H1 (cell line): ENCODE measurements around the gene ICAM3. TPM values are rescaled to one million over a fixed set of nuclear protein-coding genes. Genes with fewer than 3 reads are reported as not detected.
A peak's percentile ranks its signal among the peaks of the same experiment; 100 is the strongest.

Source experiments
- CTCF ChIA-PET: fragments of 300-600 bp; sonication (Branson Sonifier 250); formaldehyde crosslinking; loops from one replicate; lab custom pipeline; 2021; ENCODE audit not compliant: partially characterized antibody; lab: Charles Lee
- POLR2A ChIA-PET: fragments of 300-600 bp; sonication (Branson Sonifier 250); formaldehyde crosslinking; loops from one replicate; lab custom pipeline; 2021; ENCODE audit warnings: inconsistent platforms; ENCODE audit not compliant: partially characterized antibody; lab: Charles Lee
- DNase-seq, 2 experiments: peaks; one replicate each; pipeline versions ENCODE4 v3.0.0 to v3.0.0-alpha.2; 2010 to 2022; ENCODE audit warnings: low spot score in 2 of 2, low read depth in 1 of 2, mixed read lengths in 1 of 2
- FAIRE-seq: peaks from 2 replicates; lab custom pipeline; 2011; peaks lifted over from hg19 to GRCh38; lab: Jason Lieb, UNC
- H2AFZ ChIP-seq: 2 replicates; pipeline ENCODE4 v1.8.1; 2012; ENCODE audit warnings: low read length, inconsistent platforms
- H2AK5ac ChIP-seq: 2 replicates; pipeline ENCODE4 v1.6.1; 2013; ENCODE audit warnings: low read depth, low read length
- H2BK120ac ChIP-seq: replicated peaks from 2 replicates; pipeline ENCODE3; 2013; ENCODE audit warnings: low read depth, low read length, inconsistent platforms
- H2BK12ac ChIP-seq: 2 replicates; pipeline ENCODE4 v1.6.1; 2013; ENCODE audit warnings: low read depth, low read length
- H2BK15ac ChIP-seq: 2 replicates; pipeline ENCODE4 v1.6.1; 2013; ENCODE audit warnings: low read length
- H2BK20ac ChIP-seq: 2 replicates; pipeline ENCODE4 v1.6.1; 2013; ENCODE audit warnings: low read length
- H2BK5ac ChIP-seq: 2 replicates; pipeline ENCODE4 v1.6.1; 2013; ENCODE audit warnings: low read depth, low read length
- H3K14ac ChIP-seq: 2 replicates; pipeline ENCODE4 v1.6.1; 2013; ENCODE audit warnings: inconsistent platforms; ENCODE audit not compliant: insufficient read length
- H3K18ac ChIP-seq: 2 replicates; pipeline ENCODE4 v1.6.1; 2013; ENCODE audit warnings: low read length; ENCODE audit errors: extremely low read depth
- H3K23ac ChIP-seq: 2 replicates; pipeline ENCODE4 v1.6.1; 2013; ENCODE audit warnings: inconsistent platforms; ENCODE audit not compliant: insufficient read length
- H3K23me2 ChIP-seq: 2 replicates; pipeline ENCODE4 v1.6.1; 2013; ENCODE audit warnings: low read depth, low read length
- H3K27ac ChIP-seq: 2 replicates; pipeline ENCODE4 v1.6.1; 2011; ENCODE audit warnings: low read depth, low read length, inconsistent platforms
- H3K27me3 ChIP-seq, 4 experiments: replicated peaks in 1 of 4; 1 replicate in 1 of 4; 2 replicates in 3 of 4; pipeline versions ENCODE4 v1.6.1 to v1.8.1; 2011 to 2013; ENCODE audit warnings: low read length in 3 of 4, mild to moderate bottlenecking in 3 of 4, inconsistent platforms in 2 of 4, mixed read lengths in 2 of 4, moderate library complexity in 1 of 4; ENCODE audit not compliant: control insufficient read depth in 3 of 4, insufficient read depth in 3 of 4; ENCODE audit errors: extremely low read depth in 1 of 4
- H3K36me3 ChIP-seq, 4 experiments: 2 replicates each; pipeline versions ENCODE4 v1.6.1 to v1.8.1; 2011 to 2013; ENCODE audit warnings: mild to moderate bottlenecking in 4 of 4, low read length in 3 of 4, moderate library complexity in 2 of 4, control low read depth in 1 of 4, inconsistent platforms in 1 of 4; ENCODE audit not compliant: insufficient read depth in 4 of 4, control insufficient read depth in 2 of 4
- H3K4ac ChIP-seq: replicated peaks from 2 replicates; pipeline ENCODE3; 2013; ENCODE audit warnings: low read length, low read depth, mixed read lengths, inconsistent platforms; ENCODE audit not compliant: insufficient read length
- H3K4me1 ChIP-seq, 4 experiments: replicated peaks in 1 of 4; 1 replicate in 1 of 4; 2 replicates in 3 of 4; pipeline versions ENCODE4 v1.6.1 to v1.8.1; 2011 to 2013; ENCODE audit warnings: low read length in 3 of 4, inconsistent platforms in 2 of 4, mixed read lengths in 1 of 4; ENCODE audit not compliant: insufficient read depth in 4 of 4, control insufficient read depth in 3 of 4
- H3K4me2 ChIP-seq, 2 experiments: 2 replicates each; pipeline versions ENCODE4 v1.6.1 to v1.8.1; 2011 to 2013; ENCODE audit warnings: low read depth in 2 of 2, low read length in 2 of 2, control low read depth in 1 of 2, inconsistent platforms in 1 of 2, mild to moderate bottlenecking in 1 of 2; ENCODE audit not compliant: insufficient read depth in 1 of 2
- H3K4me3 ChIP-seq, 4 experiments: fragments of 200-600, 300-600 bp in 1 of 4; sonication (generic), shearing (Covaris generic), sonication (Bioruptor Twin) in 1 of 4; 2 replicates each; pipeline versions ENCODE4 v1.5.1 to v1.8.1; 2011 to 2016; ENCODE audit warnings: low read length in 4 of 4, low read depth in 3 of 4, control low read depth in 2 of 4, inconsistent platforms in 2 of 4, mild to moderate bottlenecking in 2 of 4, mixed read lengths in 1 of 4, moderate library complexity in 1 of 4; ENCODE audit not compliant: insufficient read depth in 2 of 4; ENCODE audit errors: extremely low read depth in 1 of 4
- H3K56ac ChIP-seq: replicated peaks from 2 replicates; pipeline ENCODE3; 2013; ENCODE audit warnings: low read depth, mild to moderate bottlenecking, mixed read lengths, low read length, inconsistent platforms; ENCODE audit not compliant: insufficient read length
- H3K79me1 ChIP-seq: 2 replicates; pipeline ENCODE4 v1.6.1; 2013; ENCODE audit warnings: low read depth, low read length, control low read depth
- H3K79me2 ChIP-seq, 2 experiments: 2 replicates each; pipeline versions ENCODE4 v1.6.1 to v1.8.1; 2012 to 2013; ENCODE audit warnings: low read length in 2 of 2, mild to moderate bottlenecking in 2 of 2, inconsistent platforms in 1 of 2; ENCODE audit not compliant: insufficient read depth in 2 of 2, control insufficient read depth in 1 of 2
- H3K9ac ChIP-seq, 4 experiments: replicated peaks in 1 of 4; 1 replicate in 1 of 4; 2 replicates in 3 of 4; pipeline versions ENCODE4 v1.6.1 to v1.8.1; 2011 to 2013; ENCODE audit warnings: low read depth in 3 of 4, low read length in 3 of 4, control low read depth in 2 of 4, mild to moderate bottlenecking in 2 of 4, moderate library complexity in 2 of 4, inconsistent platforms in 1 of 4; ENCODE audit errors: extremely low read depth in 1 of 4
- H3K9me3 ChIP-seq, 2 experiments: 2 replicates each; pipeline versions ENCODE4 v1.6.1 to v1.8.1; 2012 to 2013; ENCODE audit warnings: mild to moderate bottlenecking in 2 of 2, moderate library complexity in 2 of 2, control low read depth in 1 of 2, inconsistent platforms in 1 of 2, low read depth in 1 of 2, low read length in 1 of 2, mixed read lengths in 1 of 2; ENCODE audit not compliant: insufficient read depth in 2 of 2
- H4K20me1 ChIP-seq, 2 experiments: replicated peaks in 1 of 2; 2 replicates each; pipeline versions ENCODE3 to v1.8.1; 2011 to 2013; ENCODE audit warnings: inconsistent platforms in 2 of 2, low read length in 2 of 2, mild to moderate bottlenecking in 1 of 2; ENCODE audit not compliant: insufficient read depth in 2 of 2, control insufficient read depth in 1 of 2
- H4K5ac ChIP-seq: 2 replicates; pipeline ENCODE4 v1.6.1; 2013; ENCODE audit warnings: low read length, low read depth, mixed read lengths, inconsistent platforms; ENCODE audit not compliant: insufficient read length
- H4K8ac ChIP-seq: 2 replicates; pipeline ENCODE4 v1.8.0; 2013; ENCODE audit warnings: mild to moderate bottlenecking, moderate library complexity, low read length, inconsistent platforms; ENCODE audit not compliant: insufficient read depth; ENCODE audit errors: extremely low read depth
- H4K91ac ChIP-seq: replicated peaks from 2 replicates; pipeline ENCODE3; 2013; ENCODE audit warnings: low read length, mixed read lengths, inconsistent platforms; ENCODE audit not compliant: insufficient read length
- FOSL1 ChIP-seq: IDR thresholded peaks from 2 replicates; pipeline ENCODE4 v1.6.1; 2011; ENCODE audit warnings: mild to moderate bottlenecking, low read depth, low read length, moderate library complexity; ENCODE audit not compliant: insufficient read depth
- POLR2AphosphoS5 ChIP-seq: IDR thresholded peaks from 2 replicates; pipeline ENCODE4 v1.6.1; 2011; ENCODE audit warnings: low read depth, low read length
- WGBS, 2 experiments: shearing (Covaris generic) in 1 of 2; methylation state at CpG; one replicate each; pipeline versions ENCODE4 v1.1.6 to v1.1.7; 2013 to 2015; ENCODE audit warnings: low lambda C conversion rate in 2 of 2, mixed read lengths in 2 of 2, inconsistent platforms in 1 of 2, low coverage in 1 of 2, missing lambda C conversion rate in 1 of 2; ENCODE audit not compliant: insufficient replicate concordance in 2 of 2, insufficient coverage in 1 of 2, insufficient read length in 1 of 2; ENCODE audit errors: extremely low coverage in 1 of 2, missing lambda C conversion rate in 1 of 2; 5-methylcytosine and 5-hydroxymethylcytosine counted together
- polyA plus RNA-seq, 7 experiments: library from polyadenylated mRNA; depleted of rRNA in 3 of 7; stranded (reverse) in 5 of 7; unstranded in 2 of 7; fragments of >200 nt in 5 of 7; fragments of 200-250 nt in 2 of 7; gene quantifications; 1 replicate in 5 of 7; 2 replicates in 1 of 7; 4 replicates in 1 of 7; pipeline versions ENCODE4 v1.2.1 to v1.2.3, GENCODE V29; 2011 to 2013; ENCODE audit warnings: missing spikeins in 2 of 7, mixed read lengths in 2 of 7
- total RNA-seq: library from RNA; stranded (reverse); fragmentation: NEBNext Ultra II Directional; extraction: Animal tissue kit (Norgen Biotek cat#: 25700); gene quantifications from 2 replicates; pipeline ENCODE4 v1.2.1, GENCODE V29; 2021

The ICAM3 gene
- total and polyA plus RNA-seq, 2 of the 8 experiments (the other 6 are each of a cell fraction or from before 2014, with no cell fraction given), result 15.4 to 16.5 TPM

DNA sequence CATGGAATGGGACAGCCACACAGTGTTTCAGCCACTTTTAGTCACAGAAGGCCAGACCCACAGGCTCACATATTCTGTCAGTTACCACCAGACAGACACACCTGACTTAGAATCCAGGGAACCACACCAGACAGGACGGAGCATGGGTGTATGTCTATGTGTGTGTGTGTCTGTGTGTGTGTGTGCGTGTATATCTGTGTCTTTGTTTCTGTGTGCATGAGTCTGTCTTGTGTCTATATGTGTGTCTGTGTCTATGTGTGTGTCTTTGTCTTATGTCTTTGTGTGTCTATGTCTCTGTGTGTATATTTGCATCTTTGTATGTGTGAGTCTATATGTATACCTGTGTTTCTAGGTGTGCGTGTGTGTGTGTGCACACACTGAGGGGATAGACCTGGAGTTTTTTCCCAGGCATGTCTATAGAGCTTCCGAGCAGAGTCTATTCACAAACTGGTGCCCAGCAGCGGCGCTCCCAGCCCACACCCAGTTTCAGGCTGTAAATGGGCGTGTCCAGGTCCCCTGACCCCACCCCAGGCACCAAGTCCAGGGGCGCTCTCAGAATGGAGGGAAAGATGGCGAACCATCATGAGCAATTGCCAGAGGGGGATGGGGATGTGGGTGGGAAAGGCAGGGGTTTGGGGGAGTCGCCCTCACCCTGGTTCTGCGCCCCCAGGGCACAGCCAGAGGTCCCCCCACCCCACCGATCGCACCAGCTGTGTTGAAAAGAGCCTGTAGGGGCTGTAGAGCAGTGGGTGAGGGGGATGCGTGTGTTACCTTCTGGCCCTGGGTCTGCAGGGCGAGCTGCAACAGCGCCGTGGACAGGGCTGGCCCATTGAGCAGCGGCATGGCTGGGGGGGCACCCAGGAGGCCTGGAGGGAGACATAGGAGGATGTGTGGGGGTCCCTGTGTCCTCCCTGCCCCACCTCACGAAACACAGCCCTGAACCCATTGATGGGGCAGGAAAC lies 17.3 kb downstream of the ICAM3 start:
- H3K23ac ChIP-seq, result no peak overlapping the region
- 91% methylated on average over 16 of the region's 19 CpGs; no CpG with 5 or more reads in 1 of the 2 experiments for WGBS, 2 experiments
- no peak for DNase-seq
- no peak overlapping the region for H3K4ac ChIP-seq
- H3K79me2 ChIP-seq, result no peaks in the 10 kb centered on the region
- H3K23me2 ChIP-seq, result no peaks in the 10 kb centered on the region; the same call in 1 of the 2 replicates
- no peak overlapping the region for H3K14ac ChIP-seq
- H3K79me1 ChIP-seq, result no peaks in the 10 kb centered on the region
- H3K4me1 ChIP-seq, result no peaks in the 10 kb centered on the region
- no peak overlapping the region for H4K8ac ChIP-seq
- no peak overlapping the region for H2AFZ ChIP-seq
- H2BK5ac ChIP-seq, result no peak overlapping the region
- no peak overlapping the region for H3K9ac ChIP-seq
- peaks cover 26 to 77% (median 60%) of the 10 kb centered on the region in 4 experiments for H3K36me3 ChIP-seq
- no peak overlapping the region for H4K91ac ChIP-seq
- H3K56ac ChIP-seq, result no peak overlapping the region
- TF ChIP-seq POLR2AphosphoS5 (0 out of 2 replicates have a peak, but pooled peaks have one; percentile 31), FOSL1 (no peak)
- TF ChIP-seq, all 59 proteins: peak for 1
- Histone ChIP-seq H4K20me1 (peaks cover 0 to 15% of the 10 kb centered on the region in 2 experiments), H3K27me3 (no peaks in the 10 kb centered on the region; a peak in 1 of 7 replicates), H3K4me2 (no peak overlapping the region), H2AK5ac (no peak overlapping the region), H4K5ac (no peak overlapping the region), H3K4me3 (no peak overlapping the region), H2BK12ac (no peak overlapping the region), H2BK120ac (no peak overlapping the region), H2BK20ac (no peak overlapping the region), H3K18ac (no peak overlapping the region), H3K27ac (no peak overlapping the region), H2BK15ac (no peak overlapping the region), H3K9me3 (no peaks in the 10 kb centered on the region)
- ChIA-PET POLR2A (interaction anchor here (1.1 to 11.4 kb wide), 5 partner anchors 11 to 53 kb away, joined by 3 to 104 read pairs (median 6); partner anchors contain the start of genes ICAM5 and RAVER1), CTCF (interaction anchor here (0.5 to 2.4 kb wide), 8 partner anchors 10 to 67 kb away, joined by 3 to 13 read pairs (median 4); no protein-coding TSS in a partner anchor)
- FAIRE-seq, result no peak
